Femur (tissue), 1 donor: Measurements from ENCODE around the gene CRABP1.

Experiments used
- DNase-seq: peaks from one replicate; pipeline ENCODE4 v3.0.0-alpha.2; 2017

The CRABP1 gene

GRCh38 chr15:78347586-78348543 is 7.7 kb downstream of the CRABP1 start:
- peak; percentile 70 for DNase-seq

GRCh38 chr15:78350058-78350457 is 9.9 kb downstream of the CRABP1 start:
- DNase-seq, result no peak

- no peak for DNase-seq
Observed at GRCh38 chr15:78351539-78351938, 11.4 kb downstream of the CRABP1 start.

- DNase-seq, result no peak
Observed at GRCh38 chr15:78353093-78353492, 12.9 kb downstream of the CRABP1 start.

GRCh38 chr15:78355177-78355576 is 15.0 kb downstream of the CRABP1 start:
- no peak for DNase-seq

GRCh38 chr15:78358102-78358870 is 18.1 kb downstream of the CRABP1 start:
- peak; percentile 63 for DNase-seq

GRCh38 chr15:78359041-78359808 is 19.1 kb downstream of the CRABP1 start:
- DNase-seq, result no peak

- DNase-seq, result peak; percentile 84
Observed at GRCh38 chr15:78360367-78360801, 20.2 kb downstream of the CRABP1 start.

GRCh38 chr15:78360958-78361718 is 21.0 kb downstream of the CRABP1 start:
- DNase-seq, result peak; percentile 51

GRCh38 chr15:78361771-78362506 is 21.8 kb downstream of the CRABP1 start:
- DNase-seq, result peak; percentile 56

GRCh38 chr15:78362716-78363380 is 22.7 kb downstream of the CRABP1 start:
- no peak for DNase-seq

GRCh38 chr15:78363381-78363734 is 23.2 kb downstream of the CRABP1 start:
- no peak for DNase-seq

- DNase-seq, result peak; percentile 77
Observed at GRCh38 chr15:78364233-78364632, 24.1 kb downstream of the CRABP1 start.

GRCh38 chr15:78365917-78366316 is 25.8 kb downstream of the CRABP1 start:
- peak; percentile 66 for DNase-seq

- no peak for DNase-seq
Observed at GRCh38 chr15:78366342-78366741, 26.2 kb downstream of the CRABP1 start.

GRCh38 chr15:78368651-78369050 is 28.5 kb downstream of the CRABP1 start:
- DNase-seq, result no peak

- no peak for DNase-seq
Observed at GRCh38 chr15:78369161-78369560, 29.0 kb downstream of the CRABP1 start.

- no peak for DNase-seq
Observed at GRCh38 chr15:78370013-78370412, 29.9 kb downstream of the CRABP1 start.

- no peak for DNase-seq
Observed at GRCh38 chr15:78372880-78373279, 32.7 kb downstream of the CRABP1 start.

- no peak for DNase-seq
Observed at GRCh38 chr15:78374436-78375393, 34.6 kb downstream of the CRABP1 start.
